Stimulated activated memory B cell treated with anti-CD40 and anti-IgM and Interleukin-4, amounts not matched to agents 10 μg/mL and 1 μg/mL and 100 μg/mL, for 72 hours (primary cell): ENCODE measurements around the gene GPATCH1.
A peak's percentile ranks its signal among the peaks of the same experiment; 100 is the strongest.

Source experiments
- ATAC-seq: fragments of 150-1000 bp; cut with Tn5 transposase; 2 replicates; pipeline ENCODE4 v1.10.0; 2021
- H3K27ac Mint-ChIP-seq: one replicate; pipeline ENCODE4 v1.8.0; 2022; ENCODE audit warnings: mild to moderate bottlenecking, mixed read lengths
- H3K27me3 Mint-ChIP-seq: one replicate; pipeline ENCODE4 v1.8.0; 2022; ENCODE audit warnings: mixed read lengths
- H3K36me3 Mint-ChIP-seq: one replicate; pipeline ENCODE4 v1.8.0; 2022; ENCODE audit warnings: mixed read lengths
- H3K4me1 Mint-ChIP-seq: one replicate; pipeline ENCODE4 v1.8.0; 2022; ENCODE audit warnings: mixed read lengths
- H3K4me3 Mint-ChIP-seq: one replicate; pipeline ENCODE4 v1.8.0; 2022; ENCODE audit warnings: mild to moderate bottlenecking, moderate library complexity, mixed read lengths
- H3K9me3 Mint-ChIP-seq: one replicate; pipeline ENCODE4 v1.8.0; 2022; ENCODE audit warnings: mixed read lengths

GPATCH1 gene

DNA sequence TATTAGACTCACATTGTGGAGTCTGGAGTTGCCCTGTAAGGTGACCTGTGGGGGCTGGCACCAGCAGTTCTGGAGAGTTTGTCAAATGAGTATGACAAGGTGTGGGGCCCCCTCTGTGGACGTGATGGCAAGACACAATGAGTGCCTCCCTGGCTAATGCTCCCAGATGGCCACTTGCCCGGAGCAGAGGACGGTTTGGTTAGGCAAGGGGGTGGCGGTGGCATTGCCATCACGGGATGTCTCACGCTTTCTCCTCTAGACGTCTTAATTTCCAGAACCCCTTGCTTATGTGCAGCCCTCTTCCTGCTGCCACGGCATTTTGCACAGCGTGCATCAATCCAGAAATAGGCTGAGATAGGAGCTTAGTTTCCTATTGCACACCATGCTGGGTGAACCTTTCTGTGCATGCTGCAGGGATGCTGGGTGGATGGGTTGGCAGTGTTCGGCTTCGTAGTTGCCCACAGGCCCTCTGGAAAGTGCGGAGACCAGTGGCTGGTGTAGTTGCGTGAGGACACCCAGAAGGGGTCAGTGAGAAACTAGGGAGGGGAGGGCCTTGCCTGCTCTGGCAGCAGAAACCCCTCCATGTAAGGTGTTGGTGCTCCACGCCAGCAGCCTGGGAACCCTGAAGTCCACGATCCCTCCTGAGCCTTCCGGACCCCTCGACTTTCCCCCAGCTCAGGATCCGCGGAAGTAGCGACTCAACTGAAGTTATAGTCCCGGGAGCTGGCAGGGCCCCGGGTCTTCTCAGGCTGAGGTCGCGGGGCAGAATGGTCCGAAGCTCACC is 95.1 kb downstream of the GPATCH1 start:
- peaks cover 51% of the 10 kb centered on the region for H3K4me1 Mint-ChIP-seq
- H3K4me3 Mint-ChIP-seq = peak overlapping the region; percentile 90
- peak overlapping the region; percentile 98 for H3K27ac Mint-ChIP-seq
- no peaks in the 10 kb centered on the region for H3K27me3 Mint-ChIP-seq
- no peaks in the 10 kb centered on the region for H3K9me3 Mint-ChIP-seq
- peaks cover 9% of the 10 kb centered on the region for H3K36me3 Mint-ChIP-seq
- ATAC-seq = no peak

GRCh38 chr19:33176670-33177416 is 95.9 kb downstream of the GPATCH1 start:
- Mint-ChIP-seq H3K27ac (peak overlapping the region; percentile 98), H3K9me3 (no peaks in the 10 kb centered on the region), H3K4me1 (peaks cover 51% of the 10 kb centered on the region), H3K27me3 (no peaks in the 10 kb centered on the region), H3K36me3 (peaks cover 9% of the 10 kb centered on the region), H3K4me3 (peak overlapping the region; percentile 90)
- peak; percentile 93 for ATAC-seq

DNA sequence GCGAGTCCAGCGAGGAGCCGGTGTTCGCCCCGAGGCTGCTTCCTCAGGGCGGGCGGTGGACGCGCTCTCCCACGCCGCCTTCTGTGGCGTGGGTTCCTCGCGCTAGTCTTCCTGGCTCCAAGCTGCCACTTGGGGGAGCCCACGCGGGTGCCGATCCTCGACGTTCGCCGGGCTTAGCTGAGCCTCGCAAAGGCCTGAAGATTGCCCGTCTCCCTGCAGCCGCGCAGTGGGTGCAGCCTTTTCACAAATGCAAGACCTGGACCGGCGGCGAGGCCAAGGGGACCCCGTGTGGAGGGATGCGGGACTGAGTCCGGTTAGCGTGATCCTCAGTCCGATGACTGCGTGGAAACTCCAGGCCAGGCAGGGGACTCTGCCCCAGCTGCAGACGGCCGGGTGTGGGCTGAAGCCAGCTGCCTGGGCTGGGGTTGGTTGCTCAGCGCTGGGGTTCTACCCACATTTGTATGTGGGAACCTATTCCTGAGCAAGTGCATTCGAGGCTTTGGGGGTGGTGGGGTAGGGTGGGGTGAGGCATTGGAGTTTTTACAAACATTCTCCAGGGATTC is 96.5 kb downstream of the GPATCH1 start:
- no peak for ATAC-seq
- H3K4me1 Mint-ChIP-seq = peaks cover 45% of the 10 kb centered on the region
- H3K36me3 Mint-ChIP-seq = peaks cover 3% of the 10 kb centered on the region
- H3K27me3 Mint-ChIP-seq = no peaks in the 10 kb centered on the region
- peak overlapping the region; percentile 90 for H3K4me3 Mint-ChIP-seq
- peak overlapping the region; percentile 98 for H3K27ac Mint-ChIP-seq
- no peaks in the 10 kb centered on the region for H3K9me3 Mint-ChIP-seq
